Measurements from ENCODE around the gene PDLIM5. TPM values are rescaled to one million over a fixed set of nuclear protein-coding genes. Genes with fewer than 3 reads are reported as not detected.
"Not testable (repeated sequence)": the region's sequence is repeated elsewhere in the genome, so short reads cannot be mapped to it uniquely, and the experiment has no call there.

Gene PDLIM5
- total RNA-seq, 1 donor from 2014 or later: 311 TPM

- H3K4me3 ChIP-seq (ENCODE audit: low read length in 3 of 3); H3K27me3 ChIP-seq (ENCODE audit: control insufficient read depth in 3 of 3, insufficient read depth in 3 of 3, low read length in 3 of 3); H3K9ac ChIP-seq (ENCODE audit: low read depth in 1 of 3, low read length in 3 of 3); H3K9me3 ChIP-seq (ENCODE audit: control insufficient read depth in 3 of 3, low read length in 3 of 3); H3K36me3 ChIP-seq (ENCODE audit: control insufficient read depth in 3 of 3, insufficient read depth in 3 of 3, low read length in 3 of 3); H3K27ac ChIP-seq (ENCODE audit: low read depth, low read length): not testable (repeated sequence)
- H3K4me1 ChIP-seq (ENCODE audit: control insufficient read depth in 3 of 3, insufficient read depth in 3 of 3, low read length in 3 of 3): peaks cover 18 to 25% (median 25%) of the 10 kb centered on the region in 3 donors
These were observed 104.3 kb downstream of the PDLIM5 start for GRCh38 chr4:94556047-94556446.

GRCh38 chr4:94557632-94558031 lies 105.9 kb downstream of the PDLIM5 start:
- H3K4me3 ChIP-seq (ENCODE audit: low read length in 3 of 3); H3K27me3 ChIP-seq (ENCODE audit: control insufficient read depth in 3 of 3, insufficient read depth in 3 of 3, low read length in 3 of 3); H3K36me3 ChIP-seq (ENCODE audit: control insufficient read depth in 3 of 3, insufficient read depth in 3 of 3, low read length in 3 of 3); H3K9me3 ChIP-seq (ENCODE audit: control insufficient read depth in 3 of 3, low read length in 3 of 3); H3K27ac ChIP-seq (ENCODE audit: low read depth, low read length); H3K9ac ChIP-seq (ENCODE audit: low read depth in 1 of 3, low read length in 3 of 3): not testable (repeated sequence)
- peaks cover 26 to 39% (median 35%) of the 10 kb centered on the region in 3 donors for H3K4me1 ChIP-seq (ENCODE audit: control insufficient read depth in 3 of 3, insufficient read depth in 3 of 3, low read length in 3 of 3)

GRCh38 chr4:94558392-94558904 lies 106.7 kb downstream of the PDLIM5 start:
- Histone ChIP-seq H3K4me1 (ENCODE audit: control insufficient read depth in 3 of 3, insufficient read depth in 3 of 3, low read length in 3 of 3) (peaks cover 26 to 39% (median 37%) of the 10 kb centered on the region in 3 donors), H3K27ac (ENCODE audit: low read depth, low read length) (no peak overlapping the region), H3K36me3 (ENCODE audit: control insufficient read depth in 3 of 3, insufficient read depth in 3 of 3, low read length in 3 of 3) (peaks cover 0 to 2% (median 0%) of the 10 kb centered on the region in 3 donors), H3K4me3 (ENCODE audit: low read length in 3 of 3) (no peak overlapping the region), H3K9ac (ENCODE audit: low read depth in 1 of 3, low read length in 3 of 3) (no peak overlapping the region), H3K27me3 (ENCODE audit: control insufficient read depth in 3 of 3, insufficient read depth in 3 of 3, low read length in 3 of 3) (no peaks in the 10 kb centered on the region), H3K9me3 (ENCODE audit: control insufficient read depth in 3 of 3, low read length in 3 of 3) (no peaks in the 10 kb centered on the region)

- Histone ChIP-seq H3K4me1 (ENCODE audit: control insufficient read depth in 3 of 3, insufficient read depth in 3 of 3, low read length in 3 of 3) (peaks cover 26 to 43% (median 40%) of the 10 kb centered on the region in 3 donors), H3K4me3 (ENCODE audit: low read length in 3 of 3) (no peak overlapping the region), H3K36me3 (ENCODE audit: control insufficient read depth in 3 of 3, insufficient read depth in 3 of 3, low read length in 3 of 3) (no peaks in the 10 kb centered on the region), H3K27ac (ENCODE audit: low read depth, low read length) (no peak overlapping the region), H3K9me3 (ENCODE audit: control insufficient read depth in 3 of 3, low read length in 3 of 3) (no peaks in the 10 kb centered on the region), H3K27me3 (ENCODE audit: control insufficient read depth in 3 of 3, insufficient read depth in 3 of 3, low read length in 3 of 3) (no peaks in the 10 kb centered on the region), H3K9ac (ENCODE audit: low read depth in 1 of 3, low read length in 3 of 3) (no peak overlapping the region)
These were observed 107.6 kb downstream of the PDLIM5 start for GRCh38 chr4:94559351-94559806.

GRCh38 chr4:94561249-94562024 lies 109.7 kb downstream of the PDLIM5 start:
- Histone ChIP-seq H3K4me1 (ENCODE audit: control insufficient read depth in 3 of 3, insufficient read depth in 3 of 3, low read length in 3 of 3) (peaks cover 26 to 43% (median 40%) of the 10 kb centered on the region in 3 donors), H3K27ac (ENCODE audit: low read depth, low read length) (peak overlapping the region; percentile 46)

GRCh38 chr4:94562285-94562684 lies 110.5 kb downstream of the PDLIM5 start:
- peaks cover 26 to 43% (median 40%) of the 10 kb centered on the region in 3 donors for H3K4me1 ChIP-seq (ENCODE audit: control insufficient read depth in 3 of 3, insufficient read depth in 3 of 3, low read length in 3 of 3)
- H3K27ac ChIP-seq (ENCODE audit: low read depth, low read length): peak overlapping the region; percentile 36
- H3K9me3 ChIP-seq (ENCODE audit: control insufficient read depth in 3 of 3, low read length in 3 of 3): no peaks in the 10 kb centered on the region
- H3K4me3 ChIP-seq (ENCODE audit: low read length in 3 of 3): no peak overlapping the region
- no peaks in the 10 kb centered on the region for H3K27me3 ChIP-seq (ENCODE audit: control insufficient read depth in 3 of 3, insufficient read depth in 3 of 3, low read length in 3 of 3)
- H3K9ac ChIP-seq (ENCODE audit: low read depth in 1 of 3, low read length in 3 of 3): no peak overlapping the region
- H3K36me3 ChIP-seq (ENCODE audit: control insufficient read depth in 3 of 3, insufficient read depth in 3 of 3, low read length in 3 of 3): no peaks in the 10 kb centered on the region

More at GRCh38 chr4:94561249-94562024, 109.7 kb downstream of the PDLIM5 start:
- Histone ChIP-seq H3K9me3 (ENCODE audit: control insufficient read depth in 3 of 3, low read length in 3 of 3) (no peaks in the 10 kb centered on the region), H3K9ac (ENCODE audit: low read depth in 1 of 3, low read length in 3 of 3) (no peak overlapping the region), H3K27me3 (ENCODE audit: control insufficient read depth in 3 of 3, insufficient read depth in 3 of 3, low read length in 3 of 3) (no peaks in the 10 kb centered on the region), H3K36me3 (ENCODE audit: control insufficient read depth in 3 of 3, insufficient read depth in 3 of 3, low read length in 3 of 3) (no peaks in the 10 kb centered on the region), H3K4me3 (ENCODE audit: low read length in 3 of 3) (peak overlapping the region in 1 of 3 donors; percentile 48)

- H3K27ac ChIP-seq (ENCODE audit: low read depth, low read length): no peak overlapping the region
- H3K27me3 ChIP-seq (ENCODE audit: control insufficient read depth in 3 of 3, insufficient read depth in 3 of 3, low read length in 3 of 3): no peaks in the 10 kb centered on the region
- no peak overlapping the region for H3K4me3 ChIP-seq (ENCODE audit: low read length in 3 of 3)
- no peaks in the 10 kb centered on the region for H3K36me3 ChIP-seq (ENCODE audit: control insufficient read depth in 3 of 3, insufficient read depth in 3 of 3, low read length in 3 of 3)
- no peaks in the 10 kb centered on the region for H3K9me3 ChIP-seq (ENCODE audit: control insufficient read depth in 3 of 3, low read length in 3 of 3)
- no peak overlapping the region for H3K9ac ChIP-seq (ENCODE audit: low read depth in 1 of 3, low read length in 3 of 3)
- H3K4me1 ChIP-seq (ENCODE audit: control insufficient read depth in 3 of 3, insufficient read depth in 3 of 3, low read length in 3 of 3): peaks cover 25 to 36% (median 36%) of the 10 kb centered on the region in 3 donors
These were observed 112.5 kb downstream of the PDLIM5 start for GRCh38 chr4:94564252-94564651.

- H3K27ac ChIP-seq (ENCODE audit: low read depth, low read length): no peak overlapping the region
- H3K4me1 ChIP-seq (ENCODE audit: control insufficient read depth in 3 of 3, insufficient read depth in 3 of 3, low read length in 3 of 3): peaks cover 5 to 19% (median 14%) of the 10 kb centered on the region in 3 donors
These were observed 114.7 kb downstream of the PDLIM5 start for GRCh38 chr4:94566420-94566819.

GRCh38 chr4:94567811-94568210 lies 116.1 kb downstream of the PDLIM5 start:
- Histone ChIP-seq H3K9ac (ENCODE audit: low read depth in 1 of 3, low read length in 3 of 3) (no peak overlapping the region), H3K36me3 (ENCODE audit: control insufficient read depth in 3 of 3, insufficient read depth in 3 of 3, low read length in 3 of 3) (no peaks in the 10 kb centered on the region), H3K4me3 (ENCODE audit: low read length in 3 of 3) (no peak overlapping the region), H3K27me3 (ENCODE audit: control insufficient read depth in 3 of 3, insufficient read depth in 3 of 3, low read length in 3 of 3) (no peaks in the 10 kb centered on the region), H3K9me3 (ENCODE audit: control insufficient read depth in 3 of 3, low read length in 3 of 3) (no peaks in the 10 kb centered on the region), H3K4me1 (ENCODE audit: control insufficient read depth in 3 of 3, insufficient read depth in 3 of 3, low read length in 3 of 3) (peaks cover 4 to 10% (median 7%) of the 10 kb centered on the region in 3 donors), H3K27ac (ENCODE audit: low read depth, low read length) (no peak overlapping the region)

More at GRCh38 chr4:94566420-94566819, 114.7 kb downstream of the PDLIM5 start:
- Histone ChIP-seq H3K4me3 (ENCODE audit: low read length in 3 of 3) (no peak overlapping the region), H3K27me3 (ENCODE audit: control insufficient read depth in 3 of 3, insufficient read depth in 3 of 3, low read length in 3 of 3) (no peaks in the 10 kb centered on the region), H3K9ac (ENCODE audit: low read depth in 1 of 3, low read length in 3 of 3) (no peak overlapping the region), H3K36me3 (ENCODE audit: control insufficient read depth in 3 of 3, insufficient read depth in 3 of 3, low read length in 3 of 3) (no peaks in the 10 kb centered on the region), H3K9me3 (ENCODE audit: control insufficient read depth in 3 of 3, low read length in 3 of 3) (no peaks in the 10 kb centered on the region)

GRCh38 chr4:94570558-94570957 lies 118.8 kb downstream of the PDLIM5 start:
- Histone ChIP-seq H3K27me3 (ENCODE audit: control insufficient read depth in 3 of 3, insufficient read depth in 3 of 3, low read length in 3 of 3) (no peaks in the 10 kb centered on the region), H3K4me1 (ENCODE audit: control insufficient read depth in 3 of 3, insufficient read depth in 3 of 3, low read length in 3 of 3) (peaks cover 5 to 8% (median 7%) of the 10 kb centered on the region in 3 donors), H3K36me3 (ENCODE audit: control insufficient read depth in 3 of 3, insufficient read depth in 3 of 3, low read length in 3 of 3) (peaks cover 2 to 5% (median 2%) of the 10 kb centered on the region in 3 donors), H3K27ac (ENCODE audit: low read depth, low read length) (no peak overlapping the region), H3K9me3 (ENCODE audit: control insufficient read depth in 3 of 3, low read length in 3 of 3) (no peaks in the 10 kb centered on the region), H3K4me3 (ENCODE audit: low read length in 3 of 3) (no peak overlapping the region), H3K9ac (ENCODE audit: low read depth in 1 of 3, low read length in 3 of 3) (no peak overlapping the region)

All from skeletal muscle tissue (tissue), 4 donors.